Activated CD4-positive, alpha-beta T cell treated with anti-CD3 and anti-CD28 coated beads for 24 hours (primary cell): ENCODE measurements around the gene ISLR.
A peak's percentile ranks its signal among the peaks of the same experiment; 100 is the strongest.

Source experiments
- DNase-seq, 2 donors: peaks; one replicate each; pipeline ENCODE4 v3.0.0-alpha.2; 2020; ENCODE audit warnings: low read depth in 2 of 2

ISLR gene, protein sequence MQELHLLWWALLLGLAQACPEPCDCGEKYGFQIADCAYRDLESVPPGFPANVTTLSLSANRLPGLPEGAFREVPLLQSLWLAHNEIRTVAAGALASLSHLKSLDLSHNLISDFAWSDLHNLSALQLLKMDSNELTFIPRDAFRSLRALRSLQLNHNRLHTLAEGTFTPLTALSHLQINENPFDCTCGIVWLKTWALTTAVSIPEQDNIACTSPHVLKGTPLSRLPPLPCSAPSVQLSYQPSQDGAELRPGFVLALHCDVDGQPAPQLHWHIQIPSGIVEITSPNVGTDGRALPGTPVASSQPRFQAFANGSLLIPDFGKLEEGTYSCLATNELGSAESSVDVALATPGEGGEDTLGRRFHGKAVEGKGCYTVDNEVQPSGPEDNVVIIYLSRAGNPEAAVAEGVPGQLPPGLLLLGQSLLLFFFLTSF

DNA sequence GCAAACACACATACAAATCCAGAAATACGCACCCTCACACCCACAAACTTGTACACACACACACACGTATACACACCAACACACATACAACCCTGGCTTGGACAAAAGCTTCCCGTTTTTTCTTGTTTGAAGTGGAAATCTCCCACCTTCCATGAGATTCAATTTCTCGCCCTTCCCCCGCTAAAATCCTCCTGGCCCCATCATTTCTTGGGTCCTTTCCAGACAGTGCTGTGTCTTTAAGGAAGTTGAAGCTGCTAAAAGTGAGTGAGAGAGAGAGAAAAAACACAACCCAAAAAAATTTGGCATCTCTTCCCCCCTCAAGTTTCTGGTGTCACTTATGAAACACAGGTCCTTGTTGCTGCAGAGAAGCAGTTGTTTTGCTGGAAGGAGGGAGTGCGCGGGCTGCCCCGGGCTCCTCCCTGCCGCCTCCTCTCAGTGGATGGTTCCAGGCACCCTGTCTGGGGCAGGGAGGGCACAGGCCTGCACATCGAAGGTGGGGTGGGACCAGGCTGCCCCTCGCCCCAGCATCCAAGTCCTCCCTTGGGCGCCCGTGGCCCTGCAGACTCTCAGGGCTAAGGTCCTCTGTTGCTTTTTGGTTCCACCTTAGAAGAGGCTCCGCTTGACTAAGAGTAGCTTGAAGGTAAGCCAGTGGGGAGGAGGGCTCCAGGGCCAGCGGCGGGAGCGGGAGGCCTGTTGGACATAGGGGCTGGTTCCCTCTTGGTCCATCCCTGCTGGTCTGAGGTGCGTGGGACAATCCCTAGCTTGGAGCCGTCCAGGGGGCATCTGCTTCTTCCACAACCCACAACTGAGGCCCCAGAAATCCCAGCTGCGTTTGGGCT, at the start of gene ISLR:
TSS of gene ISLR (plus strand) at position 331 of the 839 bp plus-strand sequence. CDS start 1,149 bp downstream, outside the sequence.
- no peak for DNase-seq

- DNase-seq: no peak
These were observed 49.3 kb upstream of the ISLR start for GRCh38 chr15:74124196-74124595.

DNA sequence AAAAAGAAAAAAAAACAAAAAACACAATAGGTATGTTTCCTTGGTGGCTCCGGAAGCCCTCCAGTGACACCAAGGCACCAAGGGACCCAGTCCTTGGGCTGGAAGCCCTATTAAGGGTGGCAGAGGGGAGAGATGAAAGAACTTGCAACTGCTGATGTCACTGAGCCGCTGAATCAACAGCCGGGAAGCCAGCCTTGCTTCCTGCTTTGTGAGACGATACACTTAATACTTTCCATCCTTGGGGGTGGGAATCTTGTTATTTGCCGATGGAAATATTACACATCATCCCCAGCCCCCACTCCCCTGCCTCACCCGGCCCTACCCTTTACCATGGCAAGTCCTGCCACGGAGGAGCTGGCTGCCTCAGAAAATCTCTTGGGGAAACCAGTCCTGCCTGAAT, 48.8 kb upstream of the ISLR start:
- no peak for DNase-seq

DNA sequence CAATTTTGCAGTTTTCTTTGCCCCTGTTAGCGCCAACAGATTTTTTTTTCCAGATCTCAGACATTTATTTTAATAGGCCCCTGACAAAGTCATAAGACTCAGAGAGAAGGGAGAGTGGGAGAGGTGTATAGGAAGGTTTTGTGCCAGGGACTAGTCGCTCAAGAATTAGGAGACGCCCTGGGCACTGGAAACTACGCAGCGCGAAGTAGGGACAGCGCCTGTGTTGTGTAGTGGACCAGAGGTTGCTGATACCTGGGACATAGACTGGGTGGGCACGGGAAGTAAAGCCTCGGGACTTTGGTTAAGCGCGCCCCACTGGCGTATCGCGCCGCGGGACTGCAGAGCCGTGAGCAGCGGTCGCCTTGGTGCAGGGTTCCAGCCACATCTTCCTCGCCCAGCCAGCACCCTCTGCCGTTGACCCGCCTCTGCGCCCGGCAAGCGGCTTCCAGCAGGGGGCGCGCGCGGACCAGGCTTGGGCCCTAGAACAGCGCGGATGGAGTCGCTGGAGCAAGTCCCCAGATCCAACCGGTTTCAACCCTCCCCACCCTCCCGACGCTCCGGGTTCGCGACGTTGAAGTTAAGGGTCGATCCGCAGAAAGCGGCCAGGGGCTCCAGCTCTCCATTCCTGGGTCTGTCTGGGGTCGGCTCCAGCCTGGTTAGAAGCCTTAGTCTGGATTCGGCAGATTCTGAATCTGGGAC, 46.1 kb upstream of the ISLR start:
- peak; percentile 83 to 86 for DNase-seq

GRCh38 chr15:74127954-74128784, 45.3 kb upstream of the ISLR start:
- no peak for DNase-seq

GRCh38 chr15:74128785-74129585, 44.5 kb upstream of the ISLR start:
- no peak for DNase-seq

DNA sequence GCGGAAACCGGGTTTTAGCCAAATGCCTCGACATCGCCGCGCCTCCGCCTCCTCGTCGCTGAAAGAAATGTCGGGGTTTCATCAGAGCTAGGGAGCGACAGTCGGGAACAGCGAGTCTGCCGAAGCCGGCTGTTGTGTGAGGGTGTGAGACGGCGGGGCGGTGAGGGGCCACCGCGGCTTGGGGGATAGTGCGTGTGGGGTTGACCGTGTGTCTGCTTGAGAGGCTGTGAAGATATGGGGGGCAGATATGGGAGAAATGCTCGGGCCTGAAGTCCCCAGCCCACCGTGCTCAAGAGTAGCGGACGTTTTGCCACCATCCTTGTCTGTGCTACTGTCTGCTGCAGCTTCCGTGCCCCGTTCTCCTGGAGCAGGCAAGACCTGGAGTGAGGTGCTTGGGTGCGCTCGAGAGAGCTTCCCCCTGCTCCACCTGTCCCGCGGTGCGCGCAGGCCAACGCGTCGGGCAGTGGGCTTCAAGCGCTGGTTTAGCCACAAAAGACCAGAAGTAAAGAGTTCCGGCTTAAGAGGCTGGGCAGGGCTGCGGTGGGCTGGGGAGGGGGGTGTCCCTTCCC, 43.8 kb upstream of the ISLR start:
- no peak for DNase-seq

DNA sequence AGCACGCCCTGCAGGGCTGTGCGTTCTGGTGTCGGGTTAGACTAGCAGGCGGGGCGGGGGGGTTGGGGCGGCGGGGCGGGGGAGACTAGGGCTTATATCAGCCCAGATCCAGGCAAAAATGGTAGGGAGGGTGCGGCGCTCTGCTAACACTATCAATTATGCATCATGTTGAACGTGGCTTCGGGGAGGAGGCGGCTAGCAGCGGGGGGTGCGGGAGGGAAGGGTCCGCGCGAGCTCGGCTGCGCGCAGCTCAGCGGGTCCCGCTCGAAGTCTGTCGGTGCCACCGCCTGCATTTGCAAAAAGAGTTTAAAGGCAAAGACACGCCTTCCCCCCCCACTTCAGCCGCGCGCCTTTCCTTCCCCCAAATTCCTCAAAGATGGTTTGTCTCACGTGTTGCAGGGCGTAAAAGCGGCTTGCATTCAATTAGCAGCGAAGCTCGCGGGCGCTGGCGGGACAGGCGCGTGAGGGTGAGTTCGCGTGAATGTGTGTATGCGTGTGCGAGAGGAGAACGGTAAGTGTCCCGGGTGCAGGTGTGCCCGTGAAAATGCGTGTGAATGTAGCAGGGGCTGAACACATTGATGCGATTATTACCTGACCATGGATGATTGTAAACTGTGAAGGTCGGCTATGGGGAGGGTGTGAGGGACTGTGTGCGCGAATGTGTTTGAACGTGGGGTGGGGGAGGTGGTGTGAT, 43.2 kb upstream of the ISLR start, which contains the start of gene ISLR2:
TSS of gene ISLR2 (plus strand) at position 432 of the 694 bp plus-strand sequence. CDS start 2,169 bp downstream, outside the sequence.
- DNase-seq: no peak

DNA sequence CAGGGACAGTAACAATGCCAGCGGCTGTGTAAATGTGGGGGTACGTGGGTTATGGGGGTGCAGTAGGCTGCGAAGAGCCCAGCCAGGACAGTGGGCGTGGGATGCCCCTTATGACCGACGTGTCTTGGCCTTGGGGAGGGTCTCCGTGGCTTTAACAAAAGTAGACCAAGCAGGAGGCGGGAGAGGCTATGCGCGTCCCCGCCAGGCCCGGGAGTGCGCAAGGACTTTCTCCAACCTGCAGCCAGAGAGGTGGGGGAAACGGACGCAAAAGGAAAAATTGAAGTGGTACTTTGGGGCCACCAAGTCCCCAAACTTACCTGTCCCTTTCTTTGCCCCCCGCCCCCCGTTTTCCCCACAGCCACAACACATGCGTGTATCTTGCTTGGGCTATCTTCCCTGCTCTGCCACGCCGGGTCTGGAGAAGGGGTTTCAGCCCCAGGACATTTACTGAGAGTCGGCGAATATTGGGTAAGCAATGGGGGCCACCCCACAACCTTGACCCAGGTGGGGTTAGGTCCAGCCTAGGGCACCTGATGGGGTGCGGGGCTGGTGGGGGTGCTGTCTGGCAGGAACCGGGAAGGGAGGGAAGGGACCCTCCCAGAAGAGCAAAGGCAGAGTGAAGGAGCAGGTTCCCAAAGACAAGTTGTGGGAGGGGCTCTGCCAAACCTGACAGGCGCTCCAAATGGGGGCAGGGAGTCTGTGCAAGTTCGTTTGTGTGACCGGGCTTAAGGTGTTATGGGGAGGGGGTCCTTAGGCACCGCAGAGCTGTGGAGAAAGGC, 42.5 kb upstream of the ISLR start:
- no peak for DNase-seq

DNA sequence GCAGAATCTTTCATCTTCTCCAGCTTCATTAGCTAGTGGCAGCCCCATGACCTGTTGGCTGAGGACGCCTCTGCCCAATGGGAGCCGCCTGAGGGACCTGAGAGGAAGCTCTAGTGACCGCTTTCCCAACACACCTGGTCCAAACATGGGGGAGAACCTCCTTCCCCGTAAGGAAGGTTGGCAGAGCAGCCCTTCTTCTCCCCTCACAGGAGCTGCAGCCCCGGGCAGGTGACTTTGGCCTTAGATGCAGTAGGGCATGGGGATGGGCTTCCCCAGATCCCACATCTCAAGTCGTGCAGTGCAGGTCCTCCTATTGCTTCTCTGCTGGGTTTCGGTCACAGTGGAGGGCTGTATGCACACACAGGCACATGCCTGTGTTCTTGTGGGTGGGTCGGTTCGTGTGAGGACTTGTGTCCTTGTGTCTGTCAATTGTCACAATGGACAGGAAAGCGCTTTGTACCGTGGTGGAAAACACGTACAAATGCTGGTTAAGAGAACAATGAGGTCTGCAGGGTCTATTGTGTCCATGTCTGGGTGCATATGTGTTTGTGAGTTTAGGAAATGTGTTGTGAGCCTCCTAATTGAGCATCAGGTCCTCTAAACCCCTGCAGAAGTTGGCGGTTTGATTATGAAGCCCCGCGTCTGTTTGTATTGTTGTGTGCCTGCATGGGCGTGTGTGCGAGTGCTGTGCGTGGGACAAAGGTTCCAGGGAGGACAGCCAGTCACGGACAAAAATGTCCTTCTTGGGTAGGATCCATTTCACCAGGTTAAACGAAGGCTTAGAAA, 41.7 kb upstream of the ISLR start:
- DNase-seq: no peak

GRCh38 chr15:74132681-74133651, 40.5 kb upstream of the ISLR start:
- DNase-seq: no peak

DNA sequence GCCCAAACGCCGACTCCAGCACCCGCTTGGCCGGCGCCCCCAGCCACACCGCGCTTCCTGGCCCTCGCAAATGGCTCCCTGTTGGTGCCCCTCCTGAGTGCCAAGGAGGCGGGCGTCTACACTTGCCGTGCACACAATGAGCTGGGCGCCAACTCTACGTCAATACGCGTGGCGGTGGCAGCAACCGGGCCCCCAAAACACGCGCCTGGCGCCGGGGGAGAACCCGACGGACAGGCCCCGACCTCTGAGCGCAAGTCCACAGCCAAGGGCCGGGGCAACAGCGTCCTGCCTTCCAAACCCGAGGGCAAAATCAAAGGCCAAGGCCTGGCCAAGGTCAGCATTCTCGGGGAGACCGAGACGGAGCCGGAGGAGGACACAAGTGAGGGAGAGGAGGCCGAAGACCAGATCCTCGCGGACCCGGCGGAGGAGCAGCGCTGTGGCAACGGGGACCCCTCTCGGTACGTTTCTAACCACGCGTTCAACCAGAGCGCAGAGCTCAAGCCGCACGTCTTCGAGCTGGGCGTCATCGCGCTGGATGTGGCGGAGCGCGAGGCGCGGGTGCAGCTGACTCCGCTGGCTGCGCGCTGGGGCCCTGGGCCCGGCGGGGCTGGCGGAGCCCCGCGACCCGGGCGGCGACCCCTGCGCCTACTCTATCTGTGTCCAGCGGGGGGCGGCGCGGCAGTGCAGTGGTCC, 39.7 kb upstream of the ISLR start:
- no peak for DNase-seq

DNA sequence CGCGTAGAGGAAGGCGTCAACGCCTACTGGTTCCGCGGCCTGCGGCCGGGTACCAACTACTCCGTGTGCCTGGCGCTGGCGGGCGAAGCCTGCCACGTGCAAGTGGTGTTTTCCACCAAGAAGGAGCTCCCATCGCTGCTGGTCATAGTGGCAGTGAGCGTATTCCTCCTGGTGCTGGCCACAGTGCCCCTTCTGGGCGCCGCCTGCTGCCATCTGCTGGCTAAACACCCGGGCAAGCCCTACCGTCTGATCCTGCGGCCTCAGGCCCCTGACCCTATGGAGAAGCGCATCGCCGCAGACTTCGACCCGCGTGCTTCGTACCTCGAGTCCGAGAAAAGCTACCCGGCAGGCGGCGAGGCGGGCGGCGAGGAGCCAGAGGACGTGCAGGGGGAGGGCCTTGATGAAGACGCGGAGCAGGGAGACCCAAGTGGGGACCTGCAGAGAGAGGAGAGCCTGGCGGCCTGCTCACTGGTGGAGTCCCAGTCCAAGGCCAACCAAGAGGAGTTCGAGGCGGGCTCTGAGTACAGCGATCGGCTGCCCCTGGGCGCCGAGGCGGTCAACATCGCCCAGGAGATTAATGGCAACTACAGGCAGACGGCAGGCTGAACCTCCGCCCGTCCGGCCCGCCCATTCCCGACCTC, 39.0 kb upstream of the ISLR start:
- DNase-seq: no peak

GRCh38 chr15:74135041-74135565, 38.4 kb upstream of the ISLR start:
- no peak for DNase-seq

DNA sequence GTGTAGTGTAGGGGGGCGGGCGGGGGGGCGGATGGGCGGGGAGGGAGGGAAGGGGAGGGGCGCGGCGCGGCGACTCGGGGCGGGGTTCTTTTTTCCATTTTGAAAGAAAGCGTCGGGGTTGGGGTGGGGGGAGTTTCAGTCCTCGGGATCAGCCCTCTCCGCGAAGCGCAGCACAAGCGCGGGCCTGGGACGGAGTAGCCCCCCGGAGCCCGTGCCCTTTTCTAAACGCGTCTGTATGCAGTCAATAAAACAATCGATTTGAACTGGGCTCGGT, 37.0 kb upstream of the ISLR start:
- no peak for DNase-seq
